ENCODE measurements around the gene SMYD5. TPM values are rescaled to one million over a fixed set of nuclear protein-coding genes. Genes with fewer than 3 reads are reported as not detected.
A peak's percentile ranks its signal among the peaks of the same experiment; 100 is the strongest.

The SMYD5 gene
- total and polyA plus RNA-seq, 9 of the 15 experiments (the other 6 are each of a cell fraction or from before 2014, with no cell fraction given), result 11.4 to 56.8 (median 32.0) TPM

DNA sequence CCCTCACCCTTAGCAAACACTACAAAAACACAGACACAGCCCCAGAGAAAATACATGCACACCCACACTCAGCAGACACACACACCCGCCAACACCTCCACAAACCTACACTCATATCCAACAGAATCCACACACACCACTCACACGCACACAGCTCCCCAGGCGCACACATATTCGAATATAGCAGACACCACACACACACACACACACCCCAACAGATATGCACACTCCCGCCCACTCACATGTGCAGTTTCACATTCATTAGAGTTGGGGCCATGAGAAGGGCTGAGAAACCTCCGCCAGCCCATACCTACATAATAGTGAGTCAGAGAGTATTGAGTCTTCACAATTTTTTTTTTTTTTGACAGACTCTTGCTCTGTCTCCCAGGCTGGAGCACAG is 41.1 kb upstream of the SMYD5 start:
- no peak overlapping the region for H3K4me2 ChIP-seq (ENCODE audit: insufficient read depth, low read length)
- no TSS peak for BruUV-seq (replicated peaks)
- no peak overlapping the region for H3K4me3 ChIP-seq
- intact Hi-C loops (cut with micrococcal nuclease) (no loop called here), in situ Hi-C loops (cut with MboI) (no loop called here)
- WGBS (ENCODE audit: insufficient coverage, low coverage, missing lambda C conversion rate), result 16% methylated on average over 6 of the region's 6 CpGs
- FAIRE-seq, result peak; percentile 11
- no peak overlapping the region for H3K9ac ChIP-seq (ENCODE audit: insufficient read depth in 1 of 2, low read depth in 2 of 2, low read length in 2 of 2)
- H3K9me3 ChIP-seq (replicated peaks; ENCODE audit: control insufficient read depth, insufficient read depth, low read depth, low read length), result no peaks in the 10 kb centered on the region
- CTCF ChIA-PET (ENCODE audit: low intra/inter-chr PET ratio), result no interaction called here
- H2AFZ ChIP-seq (ENCODE audit: low read depth, low read length), result no peak overlapping the region
- POLR2A ChIA-PET, result no interaction called here
- H3K79me2 ChIP-seq (ENCODE audit: control insufficient read depth, insufficient read depth, low read length), result no peaks in the 10 kb centered on the region
- H3K27ac ChIP-seq (ENCODE audit: extremely low read depth, low read depth, low read length), result no peak overlapping the region
- H3K4me1 ChIP-seq (replicated peaks in 1 of 2; ENCODE audit: control insufficient read depth in 2 of 2, insufficient read depth in 2 of 2, low read length in 2 of 2), result peaks cover 11 to 28% of the 10 kb centered on the region in 2 experiments; a peak in 4 of 5 replicates
- no peaks in the 10 kb centered on the region for H3K9me1 ChIP-seq (ENCODE audit: control insufficient read depth, insufficient read depth, low read length)
- H3K27me3 ChIP-seq (ENCODE audit: control insufficient read depth in 2 of 2, insufficient read depth in 2 of 2, low read length in 2 of 2), result peaks cover 3 to 29% of the 10 kb centered on the region in 2 experiments; a peak in 3 of 5 replicates
- ATAC-seq, result no peak
- no peaks in the 10 kb centered on the region for H3K36me3 ChIP-seq (ENCODE audit: control insufficient read depth, insufficient read depth, low read length)
- H4K20me1 ChIP-seq (replicated peaks; ENCODE audit: control insufficient read depth, insufficient read depth, low read length), result no peaks in the 10 kb centered on the region
- TF ChIP-seq, protein P1, sequence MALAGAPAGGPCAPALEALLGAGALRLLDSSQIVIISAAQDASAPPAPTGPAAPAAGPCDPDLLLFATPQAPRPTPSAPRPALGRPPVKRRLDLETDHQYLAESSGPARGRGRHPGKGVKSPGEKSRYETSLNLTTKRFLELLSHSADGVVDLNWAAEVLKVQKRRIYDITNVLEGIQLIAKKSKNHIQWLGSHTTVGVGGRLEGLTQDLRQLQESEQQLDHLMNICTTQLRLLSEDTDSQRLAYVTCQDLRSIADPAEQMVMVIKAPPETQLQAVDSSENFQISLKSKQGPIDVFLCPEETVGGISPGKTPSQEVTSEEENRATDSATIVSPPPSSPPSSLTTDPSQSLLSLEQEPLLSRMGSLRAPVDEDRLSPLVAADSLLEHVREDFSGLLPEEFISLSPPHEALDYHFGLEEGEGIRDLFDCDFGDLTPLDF (CRISPR knock-in tag; IDR thresholded peaks at IDR 0.05), result no peak
- TF ChIP-seq MIER1 (IDR thresholded peaks at IDR 0.05; ENCODE audit: low read depth) (no peak), EGR1 (conservative IDR thresholded peaks at IDR 0.05) (peak; percentile 88)
- no peak for DNase-seq (ENCODE audit: extremely low read depth in 1 of 4, low spot score in 3 of 4)

DNA sequence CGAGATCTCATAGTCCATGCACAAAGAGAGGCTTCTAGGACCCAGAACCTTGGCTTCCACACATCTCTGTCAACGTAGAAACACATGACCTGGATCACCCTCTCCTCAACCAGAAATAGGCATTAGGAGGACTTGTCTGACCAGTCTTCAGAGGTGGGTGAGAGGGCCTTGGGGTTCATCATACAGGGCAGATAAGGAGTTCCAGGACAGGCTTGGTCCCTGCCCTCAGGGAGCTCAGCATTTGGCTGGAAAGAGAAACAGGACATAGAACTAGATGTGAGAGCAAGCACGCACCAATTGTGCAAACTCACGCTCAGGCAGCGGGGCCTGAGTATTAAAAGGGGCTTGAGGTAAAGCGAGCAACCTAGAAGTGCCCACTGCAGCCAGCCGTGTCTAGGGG is 40.3 kb upstream of the SMYD5 start:
- H3K9me3 ChIP-seq (replicated peaks; ENCODE audit: control insufficient read depth, insufficient read depth, low read depth, low read length), result no peaks in the 10 kb centered on the region
- in situ Hi-C loops (cut with MboI), result no loop called here
- H2AFZ ChIP-seq (ENCODE audit: low read depth, low read length), result no peak overlapping the region
- no peaks in the 10 kb centered on the region for H3K79me2 ChIP-seq (ENCODE audit: control insufficient read depth, insufficient read depth, low read length)
- WGBS (ENCODE audit: insufficient coverage, low coverage, missing lambda C conversion rate), result 54% methylated on average over 7 of the region's 7 CpGs
- peaks cover 3 to 35% of the 10 kb centered on the region in 2 experiments; a peak in 3 of 5 replicates for H3K27me3 ChIP-seq (ENCODE audit: control insufficient read depth in 2 of 2, insufficient read depth in 2 of 2, low read length in 2 of 2)
- intact Hi-C loops (cut with micrococcal nuclease), result no loop called here
- H3K36me3 ChIP-seq (ENCODE audit: control insufficient read depth, insufficient read depth, low read length), result no peaks in the 10 kb centered on the region
- no peak overlapping the region for H3K4me2 ChIP-seq (ENCODE audit: insufficient read depth, low read length)
- ATAC-seq, result no peak
- BruUV-seq (replicated peaks), result no TSS peak
- H3K27ac ChIP-seq (ENCODE audit: extremely low read depth, low read depth, low read length), result no peak overlapping the region
- peaks cover 11 to 29% of the 10 kb centered on the region in 2 experiments; a peak in 4 of 5 replicates for H3K4me1 ChIP-seq (replicated peaks in 1 of 2; ENCODE audit: control insufficient read depth in 2 of 2, insufficient read depth in 2 of 2, low read length in 2 of 2)
- no peak for DNase-seq (ENCODE audit: extremely low read depth in 1 of 4, low spot score in 3 of 4)
- H4K20me1 ChIP-seq (replicated peaks; ENCODE audit: control insufficient read depth, insufficient read depth, low read length), result no peaks in the 10 kb centered on the region
- H3K9ac ChIP-seq (ENCODE audit: insufficient read depth in 1 of 2, low read depth in 2 of 2, low read length in 2 of 2), result no peak overlapping the region
- ChIA-PET POLR2A (interaction anchor here (0.5 kb wide), 1 partner anchor 109 kb away, joined by 3 read pairs; no protein-coding TSS in a partner anchor), CTCF (ENCODE audit: low intra/inter-chr PET ratio) (no interaction called here)
- peak; percentile 32 for FAIRE-seq
- no peak overlapping the region for H3K4me3 ChIP-seq
- no peaks in the 10 kb centered on the region for H3K9me1 ChIP-seq (ENCODE audit: control insufficient read depth, insufficient read depth, low read length)
- no peak for TF ChIP-seq ZKSCAN8 (CRISPR knock-in tag; IDR thresholded peaks at IDR 0.05)
- no peak for TF ChIP-seq PPARD (CRISPR knock-in tag; IDR thresholded peaks at IDR 0.05)
- no peak for TF ChIP-seq FOXA3 (CRISPR knock-in tag; conservative IDR thresholded peaks at IDR 0.05 in 1 of 2, IDR thresholded peaks at IDR 0.05 in 1 of 2)
- TF ChIP-seq, protein P2, sequence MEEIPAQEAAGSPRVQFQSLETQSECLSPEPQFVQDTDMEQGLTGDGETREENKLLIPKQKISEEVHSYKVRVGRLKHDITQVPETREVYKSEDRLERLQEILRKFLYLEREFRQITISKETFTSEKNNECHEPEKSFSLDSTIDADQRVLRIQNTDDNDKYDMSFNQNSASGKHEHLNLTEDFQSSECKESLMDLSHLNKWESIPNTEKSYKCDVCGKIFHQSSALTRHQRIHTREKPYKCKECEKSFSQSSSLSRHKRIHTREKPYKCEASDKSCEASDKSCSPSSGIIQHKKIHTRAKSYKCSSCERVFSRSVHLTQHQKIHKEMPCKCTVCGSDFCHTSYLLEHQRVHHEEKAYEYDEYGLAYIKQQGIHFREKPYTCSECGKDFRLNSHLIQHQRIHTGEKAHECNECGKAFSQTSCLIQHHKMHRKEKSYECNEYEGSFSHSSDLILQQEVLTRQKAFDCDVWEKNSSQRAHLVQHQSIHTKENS (CRISPR knock-in tag; IDR thresholded peaks at IDR 0.05), result no peak
- TF ChIP-seq, protein P3, sequence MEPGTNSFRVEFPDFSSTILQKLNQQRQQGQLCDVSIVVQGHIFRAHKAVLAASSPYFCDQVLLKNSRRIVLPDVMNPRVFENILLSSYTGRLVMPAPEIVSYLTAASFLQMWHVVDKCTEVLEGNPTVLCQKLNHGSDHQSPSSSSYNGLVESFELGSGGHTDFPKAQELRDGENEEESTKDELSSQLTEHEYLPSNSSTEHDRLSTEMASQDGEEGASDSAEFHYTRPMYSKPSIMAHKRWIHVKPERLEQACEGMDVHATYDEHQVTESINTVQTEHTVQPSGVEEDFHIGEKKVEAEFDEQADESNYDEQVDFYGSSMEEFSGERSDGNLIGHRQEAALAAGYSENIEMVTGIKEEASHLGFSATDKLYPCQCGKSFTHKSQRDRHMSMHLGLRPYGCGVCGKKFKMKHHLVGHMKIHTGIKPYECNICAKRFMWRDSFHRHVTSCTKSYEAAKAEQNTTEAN (CRISPR knock-in tag; IDR thresholded peaks at IDR 0.05), result no peak
- TF ChIP-seq, protein P4, sequence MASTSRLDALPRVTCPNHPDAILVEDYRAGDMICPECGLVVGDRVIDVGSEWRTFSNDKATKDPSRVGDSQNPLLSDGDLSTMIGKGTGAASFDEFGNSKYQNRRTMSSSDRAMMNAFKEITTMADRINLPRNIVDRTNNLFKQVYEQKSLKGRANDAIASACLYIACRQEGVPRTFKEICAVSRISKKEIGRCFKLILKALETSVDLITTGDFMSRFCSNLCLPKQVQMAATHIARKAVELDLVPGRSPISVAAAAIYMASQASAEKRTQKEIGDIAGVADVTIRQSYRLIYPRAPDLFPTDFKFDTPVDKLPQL (IDR thresholded peaks at IDR 0.05; ENCODE audit: extremely low read depth, insufficient read length), result no peak
- no peak for TF ChIP-seq HOXB6 (CRISPR knock-in tag; IDR thresholded peaks at IDR 0.05; ENCODE audit: borderline replicate concordance)

Data from K562 (cell line).